D721Med (cell line): ENCODE results near the gene SLC17A7.

ENCODE experiments used
- DNase-seq: peaks from one replicate; pipeline ENCODE4 v3.0.0; 2011; ENCODE audit warnings: low spot score; ENCODE audit not compliant: insufficient read length
- FAIRE-seq: peaks from 2 replicates; lab custom pipeline; 2011; peaks lifted over from hg19 to GRCh38; lab: Jason Lieb, UNC
- CTCF ChIP-seq: IDR thresholded peaks from 2 replicates; pipeline ENCODE4 v1.5.1; 2012; ENCODE audit warnings: mild to moderate bottlenecking, control low read depth; ENCODE audit not compliant: insufficient read depth; ENCODE audit errors: missing control alignments

SLC17A7 gene

GRCh38 chr19:49443366-49444099 lies 2.2 kb upstream of the SLC17A7 start:
- FAIRE-seq (no peak), DNase-seq (no peak)
- peak; percentile 83 for TF ChIP-seq CTCF

GRCh38 chr19:49442771-49443365 lies 1.5 kb upstream of the SLC17A7 start:
- no peak for TF ChIP-seq CTCF
- DNase-seq = no peak
- no peak for FAIRE-seq

GRCh38 chr19:49442354-49442753 lies 1.0 kb upstream of the SLC17A7 start:
- DNase-seq (no peak), FAIRE-seq (no peak)
- TF ChIP-seq CTCF = no peak

GRCh38 chr19:49441960-49442350 lies 628 bp upstream of the SLC17A7 start:
- no peak for FAIRE-seq
- no peak for TF ChIP-seq CTCF
- no peak for DNase-seq

- TF ChIP-seq CTCF = no peak
- DNase-seq (no peak), FAIRE-seq (no peak)
Measured at GRCh38 chr19:49440439-49441209, 703 bp downstream of the SLC17A7 start.

- TF ChIP-seq CTCF = no peak
- FAIRE-seq = no peak
- DNase-seq = no peak
Measured at GRCh38 chr19:49439836-49440235, 1.5 kb downstream of the SLC17A7 start.
